Measurements from ENCODE around the gene KCNK3. TPM values are rescaled to one million over a fixed set of nuclear protein-coding genes. Genes with fewer than 3 reads are reported as not detected.

The KCNK3 gene
- total and polyA plus RNA-seq, 3 donors from 2014 or later, result 1.0 to 2.5 (median 1.5) TPM

GRCh38 chr2:26715528-26716270, 23.2 kb downstream of the KCNK3 start:
- 78 to 86% methylated on average over 13 of the region's 13 CpGs for WGBS, 2 donors
- Histone ChIP-seq H3K27me3 (no peaks in the 10 kb centered on the region), H3K36me3 (ENCODE audit: low read depth, missing control alignments) (no peaks in the 10 kb centered on the region), H3K27ac (no peak overlapping the region), H3K9me3 (no peaks in the 10 kb centered on the region), H3K4me1 (peaks cover 18% of the 10 kb centered on the region), H3K4me3 (no peak overlapping the region)
- TF ChIP-seq POLR2A (IDR thresholded peaks at IDR 0.05) (no peak), CTCF (IDR thresholded peaks at IDR 0.05) (no peak)
- intact Hi-C loops (cut with DNase I; ENCODE audit: low total_unique reads), result no loop called here
- no peak for DNase-seq

- 93 to 95% methylated on average over 3 of the region's 3 CpGs for WGBS, 2 donors
- peaks cover 19% of the 10 kb centered on the region for H3K4me1 ChIP-seq
- H3K9me3 ChIP-seq, result no peaks in the 10 kb centered on the region
- H3K27me3 ChIP-seq, result no peaks in the 10 kb centered on the region
- H3K4me3 ChIP-seq, result no peak overlapping the region
- DNase-seq, result no peak
- no peak overlapping the region for H3K27ac ChIP-seq
- TF ChIP-seq CTCF (IDR thresholded peaks at IDR 0.05) (no peak), POLR2A (IDR thresholded peaks at IDR 0.05) (no peak)
- H3K36me3 ChIP-seq (ENCODE audit: low read depth, missing control alignments), result no peaks in the 10 kb centered on the region
- intact Hi-C loops (cut with DNase I; ENCODE audit: low total_unique reads), result no loop called here
Measured at GRCh38 chr2:26716340-26716739, 23.8 kb downstream of the KCNK3 start.

- H3K4me3 ChIP-seq, result no peak overlapping the region
- H3K9me3 ChIP-seq, result no peaks in the 10 kb centered on the region
- H3K27ac ChIP-seq, result no peak overlapping the region
- 93 to 95% methylated on average over 2 of the region's 2 CpGs for WGBS, 2 donors
- peaks cover 24% of the 10 kb centered on the region for H3K4me1 ChIP-seq
- intact Hi-C loops (cut with DNase I; ENCODE audit: low total_unique reads), result no loop called here
- no peaks in the 10 kb centered on the region for H3K27me3 ChIP-seq
- no peaks in the 10 kb centered on the region for H3K36me3 ChIP-seq (ENCODE audit: low read depth, missing control alignments)
- DNase-seq, result no peak
- TF ChIP-seq POLR2A (IDR thresholded peaks at IDR 0.05) (no peak), CTCF (IDR thresholded peaks at IDR 0.05) (no peak)
Measured at GRCh38 chr2:26716769-26717168, 24.2 kb downstream of the KCNK3 start.

GRCh38 chr2:26717362-26717761, 24.8 kb downstream of the KCNK3 start:
- Histone ChIP-seq H3K4me1 (peaks cover 27% of the 10 kb centered on the region), H3K9me3 (no peaks in the 10 kb centered on the region), H3K4me3 (no peak overlapping the region), H3K27me3 (no peaks in the 10 kb centered on the region), H3K27ac (no peak overlapping the region), H3K36me3 (ENCODE audit: low read depth, missing control alignments) (no peaks in the 10 kb centered on the region)
- WGBS, 2 donors, result 55 to 94% methylated on average over 4 to 5 of the region's 5 CpGs
- intact Hi-C loops (cut with DNase I; ENCODE audit: low total_unique reads), result no loop called here
- TF ChIP-seq CTCF (IDR thresholded peaks at IDR 0.05) (no peak), POLR2A (IDR thresholded peaks at IDR 0.05) (no peak)
- no peak for DNase-seq
